IMR-90 (cell line): ENCODE data around the gene KCNQ2. TPM values are rescaled to one million over a fixed set of nuclear protein-coding genes. Genes with fewer than 3 reads are reported as not detected.

ENCODE experiments used
- ATAC-seq: fragments of 200-7000 bp; cut with Tn5 transposase; 2 replicates; pipeline ENCODE4 v1.9.1; 2020; ENCODE audit warnings: low read depth, mild to moderate bottlenecking, moderate library complexity
- BruUV-seq: library from RNA; stranded (reverse); fragments of 400-500 nt; replicated peaks from 2 replicates; lab custom pipeline; 2021; lab: Mats Ljungman, UMichigan
- CTCF ChIA-PET: fragments of 300-600 bp; formaldehyde crosslinking; extraction: SDS; loops from one replicate; lab custom pipeline; 2021; ENCODE audit warnings: antibody characterized with exemption; lab: Yijun Ruan, JAX
- POLR2A ChIA-PET: fragments of 300-600 bp; sonication (Branson Sonifier 250); formaldehyde crosslinking; loops from one replicate; lab custom pipeline; 2022; ENCODE audit warnings: antibody characterized with exemption; ENCODE audit not compliant: unreplicated experiment; lab: Charles Lee
- DNase-seq: peaks from one replicate; pipeline ENCODE4 v3.0.0; 2013
- H2AFZ ChIP-seq: replicated peaks from 2 replicates; pipeline ENCODE3; 2013; ENCODE audit warnings: low read length, mild to moderate bottlenecking; ENCODE audit not compliant: poor library complexity
- H2AK5ac ChIP-seq: 2 replicates; pipeline ENCODE4 v1.6.1; 2013; ENCODE audit warnings: low read depth, low read length, inconsistent platforms
- H2AK9ac ChIP-seq: replicated peaks from 2 replicates; pipeline ENCODE3; 2013; ENCODE audit warnings: mild to moderate bottlenecking, low read depth, low read length, moderate library complexity; ENCODE audit not compliant: poor library complexity
- H2BK120ac ChIP-seq: 2 replicates; pipeline ENCODE4 v1.6.1; 2013; ENCODE audit warnings: low read depth, low read length, inconsistent platforms
- H2BK15ac ChIP-seq: 3 replicates; pipeline ENCODE4 v1.6.1; 2013; ENCODE audit warnings: low read depth, low read length, inconsistent platforms
- H2BK20ac ChIP-seq: 2 replicates; pipeline ENCODE4 v1.6.1; 2013; ENCODE audit warnings: low read depth, mild to moderate bottlenecking, inconsistent platforms, low read length, moderate library complexity
- H2BK5ac ChIP-seq: 2 replicates; pipeline ENCODE4 v1.6.1; 2013; ENCODE audit warnings: mild to moderate bottlenecking, low read depth, low read length, inconsistent platforms; ENCODE audit not compliant: poor library complexity, severe bottlenecking
- H3K14ac ChIP-seq: replicated peaks from 2 replicates; pipeline ENCODE4 v1.6.1; 2013; ENCODE audit warnings: low read depth, low read length, inconsistent platforms
- H3K18ac ChIP-seq: 2 replicates; pipeline ENCODE4 v1.6.1; 2013; ENCODE audit warnings: low read depth, low read length, control low read depth
- H3K23ac ChIP-seq: 2 replicates; pipeline ENCODE4 v1.6.1; 2013; ENCODE audit warnings: low read depth, low read length, inconsistent platforms
- H3K27ac ChIP-seq: 2 replicates; pipeline ENCODE4 v1.5.1; 2013; ENCODE audit warnings: mild to moderate bottlenecking, control low read depth, low read length; ENCODE audit not compliant: insufficient read depth
- H3K27me3 ChIP-seq: 2 replicates; pipeline ENCODE4 v1.6.1; 2013; ENCODE audit warnings: low read length; ENCODE audit not compliant: control insufficient read depth, insufficient read depth
- H3K36me3 ChIP-seq: 2 replicates; pipeline ENCODE4 v1.6.1; 2013; ENCODE audit warnings: low read length, mixed read lengths; ENCODE audit not compliant: control insufficient read depth, insufficient read depth
- H3K4ac ChIP-seq: 2 replicates; pipeline ENCODE4 v1.6.1; 2013; ENCODE audit warnings: low read depth, low read length, inconsistent platforms
- H3K4me1 ChIP-seq: 2 replicates; pipeline ENCODE4 v1.6.1; 2013; ENCODE audit warnings: low read length, mixed read lengths; ENCODE audit not compliant: control insufficient read depth, insufficient read depth
- H3K4me2 ChIP-seq: 2 replicates; pipeline ENCODE4 v1.6.1; 2013; ENCODE audit warnings: low read depth, mild to moderate bottlenecking, control low read depth, low read length, moderate library complexity
- H3K4me3 ChIP-seq: 2 replicates; pipeline ENCODE4 v1.5.1; 2013; ENCODE audit warnings: low read depth, mild to moderate bottlenecking, control low read depth, low read length, moderate library complexity; ENCODE audit not compliant: insufficient read depth
- H3K56ac ChIP-seq: 2 replicates; pipeline ENCODE4 v1.6.1; 2013; ENCODE audit warnings: low read length, inconsistent platforms; ENCODE audit not compliant: insufficient read depth; ENCODE audit errors: extremely low read depth
- H3K79me1 ChIP-seq, 2 experiments: 2 replicates each; pipeline ENCODE4 v1.6.1; 2013; ENCODE audit warnings: low read length in 2 of 2, inconsistent platforms in 1 of 2, low read depth in 1 of 2
- H3K9ac ChIP-seq: 2 replicates; pipeline ENCODE4 v1.6.1; 2013; ENCODE audit warnings: low read depth, low read length, control low read depth
- H3K9me1 ChIP-seq: 2 replicates; pipeline ENCODE4 v1.6.1; 2013; ENCODE audit warnings: low read length, inconsistent platforms; ENCODE audit not compliant: insufficient read depth
- H3K9me3 ChIP-seq: 2 replicates; pipeline ENCODE4 v1.6.1; 2013; ENCODE audit warnings: low read length; ENCODE audit not compliant: control insufficient read depth, insufficient read depth
- H4K20me1 ChIP-seq: 2 replicates; pipeline ENCODE4 v1.6.1; 2013; ENCODE audit warnings: low read length, inconsistent platforms; ENCODE audit not compliant: insufficient read depth
- H4K5ac ChIP-seq: 2 replicates; pipeline ENCODE4 v1.6.1; 2013; ENCODE audit warnings: mild to moderate bottlenecking, low read depth, low read length, control low read depth
- H4K8ac ChIP-seq, 2 experiments: 2 replicates each; pipeline ENCODE4 v1.6.1; 2013; ENCODE audit warnings: low read depth in 2 of 2, low read length in 2 of 2, control low read depth in 1 of 2, inconsistent platforms in 1 of 2
- H4K91ac ChIP-seq: 2 replicates; pipeline ENCODE4 v1.6.1; 2013; ENCODE audit warnings: low read depth, low read length, inconsistent platforms; ENCODE audit not compliant: insufficient read depth
- BHLHE40 ChIP-seq: fragments of 150-350 bp; IDR thresholded peaks from 2 replicates; pipeline ENCODE4 v1.6.1; 2016; ENCODE audit warnings: mild to moderate bottlenecking, low read depth, low read length
- CHD1 ChIP-seq: IDR thresholded peaks from 2 replicates; pipeline ENCODE4 v1.6.1; 2012; ENCODE audit warnings: low read depth, low read length, improper control_type of control experiment
- MAFK ChIP-seq: IDR thresholded peaks from 2 replicates; pipeline ENCODE4 v1.6.1; 2012; ENCODE audit warnings: low read depth, low read length, improper control_type of control experiment
- MXI1 ChIP-seq: IDR thresholded peaks from 2 replicates; pipeline ENCODE4 v1.6.1; 2012; ENCODE audit warnings: low read depth, mild to moderate bottlenecking, low read length, moderate library complexity, borderline replicate concordance
- WGBS, 2 experiments: methylation state at CpG; one replicate each; pipeline versions ENCODE4 v1.1.5 to v1.1.7; 2013; ENCODE audit warnings: missing lambda C conversion rate in 2 of 2; ENCODE audit not compliant: insufficient read length in 1 of 2; ENCODE audit errors: extremely low coverage in 2 of 2; 5-methylcytosine and 5-hydroxymethylcytosine counted together
- dilution Hi-C: fragments of 300-500 bp; cut with HindIII; formaldehyde crosslinking; loops from one replicate; pipeline ENCODE4 v1.14.3; 2018; ENCODE audit warnings: low sequenced_read_pairs; ENCODE audit not compliant: unreplicated experiment
- in situ Hi-C: fragments of 300-500 bp; cut with MboI; formaldehyde crosslinking; loops from 3 replicates; pipeline ENCODE4 v1.14.3; 2019; ENCODE audit warnings: low sequenced_read_pairs, inconsistent platforms, mixed read lengths
- intact Hi-C: fragments of 100-400 bp; cut with micrococcal nuclease; formaldehyde crosslinking; loops from 2 replicates; pipeline ENCODE4 v1.10.0; 2022
- polyA plus RNA-seq, 3 experiments: library from polyadenylated mRNA; depleted of rRNA; stranded (reverse); fragments of >200 nt; gene quantifications; 2 replicates each; pipeline ENCODE4 v1.2.3, GENCODE V29; 2012; ENCODE audit warnings: low replicate concordance in 1 of 3
- total RNA-seq: library from RNA; depleted of rRNA; stranded (reverse); fragments of >200 nt; gene quantifications from 2 replicates; pipeline ENCODE4 v1.2.3, GENCODE V29; 2012

Gene KCNQ2
- total and polyA plus RNA-seq, 2 of the 4 experiments (the other 2 are of a cell fraction) = 0.02 TPM; not detected in 1

DNA sequence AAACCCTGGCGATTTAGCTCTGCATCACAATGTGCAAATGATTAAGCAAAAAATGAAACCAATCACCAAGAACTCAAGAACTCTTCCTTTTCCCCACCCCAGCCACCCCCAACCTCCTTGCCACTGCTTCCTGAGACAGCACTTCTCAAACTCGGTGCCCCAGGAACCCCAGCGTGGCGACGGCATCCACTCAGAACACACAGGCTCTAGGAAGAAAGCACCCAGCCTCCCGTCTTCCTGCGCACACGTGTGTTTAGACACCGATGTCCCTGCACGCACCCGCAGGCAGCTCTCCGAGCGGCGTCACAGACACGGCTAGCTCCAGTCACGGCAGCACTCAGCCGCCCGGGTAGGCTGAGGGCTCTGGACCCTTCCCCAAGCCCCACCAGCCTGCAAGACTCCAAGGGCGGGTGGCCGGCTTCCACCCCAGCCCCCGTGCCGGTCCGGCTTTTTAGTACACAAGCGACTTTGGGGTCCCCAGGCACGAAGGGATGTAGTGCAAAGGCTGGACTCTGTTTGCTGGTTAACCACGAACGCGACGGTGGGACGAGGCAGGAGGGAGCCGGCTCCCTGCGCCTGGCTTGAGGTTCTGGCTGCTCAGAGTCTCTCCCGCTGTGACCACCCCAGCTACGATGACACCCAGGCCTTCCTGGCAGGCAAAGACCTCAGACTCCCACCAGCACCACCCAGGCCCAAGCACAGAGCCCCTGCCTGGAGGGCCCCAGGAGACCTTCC lies 51.9 kb downstream of the KCNQ2 start:
- POLR2A ChIA-PET = no interaction called here

More for the DNA sequence above, 51.9 kb downstream of the KCNQ2 start:
- Histone ChIP-seq H2AFZ (peak overlapping the region; percentile 32), H3K4me1 (no peaks in the 10 kb centered on the region), H3K9me1 (no peaks in the 10 kb centered on the region), H4K20me1 (no peaks in the 10 kb centered on the region), H3K14ac (no peak overlapping the region), H4K5ac (no peak overlapping the region), H2BK5ac (no peak overlapping the region), H3K4ac (no peak overlapping the region), H3K4me3 (no peak overlapping the region), H2BK15ac (no peak overlapping the region), H2BK20ac (no peak overlapping the region), H4K91ac (no peak overlapping the region), H3K36me3 (no peaks in the 10 kb centered on the region), H2AK9ac (no peak overlapping the region), H3K4me2 (no peak overlapping the region), H2AK5ac (no peak overlapping the region), H3K23ac (no peak overlapping the region), H3K18ac (no peak overlapping the region), H4K8ac (no peak overlapping the region), H3K27me3 (peaks cover 35% of the 10 kb centered on the region), H3K79me1 (no peaks in the 10 kb centered on the region), H3K9me3 (no peaks in the 10 kb centered on the region), H3K27ac (no peak overlapping the region), H2BK120ac (no peak overlapping the region), H3K56ac (no peak overlapping the region), H3K9ac (no peak overlapping the region)
- in situ Hi-C loops (no loop called here), intact Hi-C loops (no loop called here), dilution Hi-C loops (no loop called here)
- CTCF ChIA-PET = no interaction called here
- TF ChIP-seq BHLHE40 (no peak), MXI1 (no peak), CHD1 (no peak), MAFK (no peak)
- DNase-seq (no peak), ATAC-seq (no peak)
- BruUV-seq = no TSS peak
- 76% methylated on average over 15 of the region's 34 CpGs; no CpG with 5 or more reads in 1 of the 2 experiments for WGBS, 2 experiments
